VCaP (cell line): ENCODE results near the gene PDK2.

Source experiments
- H3K27ac ChIP-seq: fragments of 450-650 bp; 2 replicates; pipeline ENCODE4 v1.5.1; 2017
- CTCF ChIP-seq: fragments of 450-650 bp; conservative IDR thresholded peaks from 2 replicates; pipeline ENCODE4 v1.5.1; 2017; ENCODE audit warnings: mild to moderate bottlenecking, moderate library complexity

PDK2 gene

DNA sequence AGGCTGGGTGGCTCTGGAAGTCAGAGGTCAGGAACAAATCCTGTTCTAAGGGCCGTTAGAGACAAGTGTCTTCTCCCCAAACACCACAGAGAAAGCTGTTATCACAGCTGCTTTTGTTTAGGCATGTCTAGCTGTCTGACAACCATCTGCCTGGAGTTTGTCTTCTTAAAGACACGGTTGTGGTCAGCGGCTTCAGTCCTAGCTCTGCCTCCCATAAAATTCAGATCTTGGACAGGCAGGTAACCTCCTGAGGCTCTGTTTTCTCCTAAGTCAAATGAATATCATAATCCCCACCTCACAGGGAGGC, 41.5 kb upstream of the PDK2 start:
- no peak for TF ChIP-seq CTCF
- peak overlapping the region; percentile 91 for H3K27ac ChIP-seq

- no peak for TF ChIP-seq CTCF
- H3K27ac ChIP-seq: peak overlapping the region; percentile 91
These were observed 40.1 kb upstream of the PDK2 start for GRCh38 chr17:50055055-50055425.

DNA sequence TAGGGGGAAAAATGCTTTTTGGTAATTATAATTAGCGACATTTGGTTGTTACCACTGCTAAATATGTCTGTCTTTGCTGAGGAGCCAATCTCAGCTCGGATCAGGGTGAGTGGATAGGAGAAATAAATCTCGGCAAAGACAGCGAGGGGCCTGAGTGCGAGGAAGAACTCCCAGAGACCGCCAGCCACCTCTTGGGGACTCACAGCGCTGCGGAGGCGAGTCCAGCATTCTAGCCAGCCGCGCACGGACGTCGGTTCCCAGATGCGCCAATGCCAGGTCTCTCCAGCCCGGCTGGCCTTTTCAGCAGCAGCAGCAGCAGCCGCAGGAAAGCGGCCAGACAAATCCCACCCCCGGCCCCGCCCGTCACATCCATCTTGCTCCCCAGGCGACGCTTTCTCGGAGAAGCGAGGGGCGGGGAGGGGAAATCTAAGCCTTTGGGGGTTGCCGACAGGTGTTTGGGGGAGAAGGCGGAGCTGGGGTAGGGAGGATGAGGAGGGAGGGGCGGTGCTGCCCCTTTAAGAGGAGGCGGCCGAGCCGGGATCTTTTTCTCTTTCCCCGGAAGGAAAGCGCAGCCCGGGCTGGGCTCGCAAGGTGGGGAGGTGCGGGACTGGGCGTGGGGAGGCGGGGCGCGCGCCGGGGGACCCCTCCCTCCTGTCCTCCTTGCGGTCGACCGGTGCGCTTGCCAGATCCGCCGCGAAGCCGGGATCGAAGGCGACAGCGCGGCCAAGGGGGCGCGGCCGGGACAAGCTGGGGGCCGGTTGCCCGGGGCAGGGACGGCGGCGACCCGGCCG, 39.5 kb upstream of the PDK2 start, which contains the start of gene ITGA3:
ITGA3 (plus strand) TSS at position 685 of the 791 bp plus-strand sequence. CDS start 330 bp downstream, outside the sequence.
- H3K27ac ChIP-seq: peak within 1 kb of the TSS; percentile 91
- TF ChIP-seq CTCF: no peak

GRCh38 chr17:50056217-50056960, 38.8 kb upstream of the PDK2 start:
- peak; percentile 79 for TF ChIP-seq CTCF
- peak overlapping the region; percentile 91 for H3K27ac ChIP-seq

- no peak for TF ChIP-seq CTCF
- H3K27ac ChIP-seq: peak overlapping the region; percentile 91
These were observed 38.2 kb upstream of the PDK2 start for GRCh38 chr17:50056961-50057330.

DNA sequence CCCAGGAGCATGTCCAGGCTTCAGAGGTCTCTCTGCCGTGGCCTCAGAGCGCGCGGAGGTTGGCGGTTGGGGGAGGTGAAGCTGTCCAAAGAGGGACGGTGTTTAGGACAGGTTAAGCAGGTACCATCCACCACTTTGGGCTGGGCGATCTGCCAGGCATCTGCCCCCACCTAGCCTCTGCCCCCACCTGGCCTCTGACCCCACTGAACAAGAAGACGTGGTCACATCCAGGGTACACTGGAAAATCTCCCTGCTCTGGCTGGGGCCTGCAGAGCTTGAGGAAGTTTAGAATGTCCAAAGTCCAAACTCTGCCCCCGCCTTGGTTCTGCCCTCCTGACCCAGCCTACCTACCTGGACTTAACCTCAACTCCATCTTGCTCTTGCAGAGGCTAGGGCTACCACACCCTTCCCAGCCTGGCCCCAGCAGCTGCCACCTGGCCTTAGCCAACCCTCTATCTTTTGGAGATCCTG, 37.6 kb upstream of the PDK2 start:
- no peak for TF ChIP-seq CTCF
- no peak overlapping the region for H3K27ac ChIP-seq

DNA sequence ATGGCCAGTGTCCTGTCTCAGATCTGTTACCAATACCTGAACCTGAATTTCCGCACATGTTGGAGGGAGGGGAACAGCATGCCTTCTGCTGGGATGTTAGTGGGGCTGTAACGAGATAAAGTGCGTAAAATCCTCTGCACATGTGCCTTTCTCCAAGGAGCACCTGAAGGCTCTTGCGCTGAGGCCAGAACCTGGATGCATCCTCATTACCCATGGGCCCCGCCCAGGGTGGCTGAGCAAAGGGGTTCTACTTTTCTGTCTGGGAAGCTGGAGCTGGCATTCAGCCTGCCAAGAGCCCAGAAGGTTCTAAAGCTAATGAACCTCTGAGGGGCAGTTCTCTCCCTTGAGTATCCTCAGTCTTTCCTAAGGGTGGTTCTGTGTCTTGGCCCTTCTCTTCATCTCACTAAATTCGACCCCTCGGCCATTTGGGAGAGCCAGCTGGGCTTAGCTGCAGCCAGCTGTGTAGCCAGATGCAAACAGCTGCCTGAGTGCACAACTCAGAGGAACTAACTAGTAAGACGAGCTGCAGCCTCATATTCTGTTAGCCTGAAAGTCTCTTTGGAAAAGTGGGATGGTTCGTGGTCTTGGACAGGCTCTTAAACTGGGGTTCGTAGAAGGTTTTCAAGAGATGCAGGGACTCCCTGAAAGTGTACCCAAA, 36.7 kb upstream of the PDK2 start:
- no peak overlapping the region for H3K27ac ChIP-seq

More for the DNA sequence above, 36.7 kb upstream of the PDK2 start:
- no peak for TF ChIP-seq CTCF
